HG03039 (cell line): Measurements from ENCODE around the gene KAZN.
"Not testable (repeated sequence)": the region's sequence is repeated elsewhere in the genome, so short reads cannot be mapped to it uniquely, and the experiment has no call there.

Experiments
- ATAC-seq: cut with Tn5 transposase; IDR thresholded peaks from one replicate; pipeline ENCODE4 v1.9.1; 2021; ENCODE audit warnings: mild to moderate bottlenecking, moderate library complexity; ENCODE audit not compliant: unreplicated experiment

The KAZN gene

DNA sequence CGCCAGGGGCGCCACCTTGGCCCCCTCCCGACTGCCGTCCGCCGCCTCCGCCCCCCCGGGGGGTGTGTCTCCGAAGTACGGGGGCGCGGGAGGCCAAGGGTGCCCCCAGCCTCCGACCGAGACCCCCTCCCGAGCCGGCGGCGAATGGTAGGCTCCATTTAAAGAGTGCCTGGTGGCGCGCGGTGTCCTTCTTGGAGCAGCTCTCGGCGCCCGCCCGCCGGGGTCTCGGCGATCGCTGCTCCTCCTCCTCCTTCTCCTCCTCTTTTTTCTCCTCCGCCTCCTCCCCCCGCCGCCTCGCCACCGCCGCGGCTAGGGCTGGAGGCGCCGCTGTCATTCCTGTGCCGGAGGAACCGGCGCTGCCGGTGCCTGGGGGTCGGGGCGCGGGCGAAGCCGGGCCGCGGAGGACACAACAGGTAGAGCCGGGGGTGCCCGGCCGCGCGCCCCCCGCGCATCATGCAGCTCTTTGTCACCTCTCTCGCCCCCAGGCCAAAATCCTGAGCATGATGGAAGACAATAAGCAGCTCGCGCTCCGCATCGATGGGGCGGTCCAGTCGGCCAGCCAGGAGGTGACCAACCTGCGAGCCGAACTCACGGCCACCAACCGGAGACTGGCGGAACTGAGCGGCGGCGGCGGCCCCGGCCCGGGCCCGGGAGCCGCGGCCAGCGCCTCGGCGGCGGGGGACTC lies at the start of gene KAZN:
Gene KAZN, plus strand, starts transcription at position 188 of the 685 bp plus-strand sequence.
- ATAC-seq: no peak

DNA sequence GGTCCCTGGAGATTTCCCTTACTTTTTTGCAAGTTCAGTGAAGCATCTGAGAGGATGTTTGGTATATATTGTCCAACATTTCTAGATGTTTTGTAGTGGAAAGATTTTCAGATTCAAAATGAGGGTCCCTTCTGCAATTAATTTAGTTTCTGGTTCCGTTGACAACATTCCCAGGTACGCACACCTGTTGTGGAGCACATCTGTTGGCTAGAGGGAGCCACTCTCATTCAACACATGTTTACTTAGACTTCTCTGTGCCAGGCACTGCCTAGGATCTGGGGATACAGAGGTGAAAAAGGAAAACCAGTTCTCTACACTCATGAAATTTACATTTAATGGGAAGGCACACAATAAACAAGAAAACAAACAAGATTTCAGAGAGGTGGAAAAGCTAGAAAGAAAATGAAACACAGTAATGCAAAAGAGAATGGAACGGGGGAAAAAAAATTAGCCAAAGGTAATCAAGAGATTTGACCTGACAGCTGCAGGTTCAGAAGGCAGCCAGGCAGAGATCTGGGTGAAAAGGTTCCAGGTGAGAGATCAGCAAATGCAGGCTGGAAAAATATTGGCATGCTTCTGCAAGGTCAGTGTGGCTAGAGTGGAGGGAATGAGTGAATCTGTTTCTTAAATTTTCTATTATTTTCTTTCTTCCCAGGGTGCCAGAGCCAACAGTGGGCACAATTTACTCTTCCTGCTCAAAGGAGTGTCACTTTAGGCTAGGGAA lies 48.4 kb upstream of the KAZN start:
- no peak for ATAC-seq

DNA sequence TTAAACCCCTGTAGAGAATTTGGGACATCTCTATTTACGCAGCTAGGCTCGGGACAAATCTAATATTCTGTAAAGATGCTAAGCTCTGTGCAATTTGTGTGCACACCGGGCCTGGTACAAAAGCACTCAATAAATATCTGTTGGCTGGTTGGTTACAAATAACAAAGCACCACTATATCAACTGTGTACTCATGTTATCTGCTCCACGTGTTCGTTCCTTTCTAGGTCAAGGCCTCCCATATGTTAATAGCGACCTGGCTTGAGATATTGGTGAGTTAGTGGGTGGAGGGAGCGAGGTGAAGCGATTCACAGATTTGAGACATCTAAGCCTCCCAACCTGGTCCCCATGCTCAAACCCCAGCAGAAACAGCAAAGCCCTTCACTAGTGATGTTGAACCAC lies 47.1 kb upstream of the KAZN start:
- no peak for ATAC-seq

DNA sequence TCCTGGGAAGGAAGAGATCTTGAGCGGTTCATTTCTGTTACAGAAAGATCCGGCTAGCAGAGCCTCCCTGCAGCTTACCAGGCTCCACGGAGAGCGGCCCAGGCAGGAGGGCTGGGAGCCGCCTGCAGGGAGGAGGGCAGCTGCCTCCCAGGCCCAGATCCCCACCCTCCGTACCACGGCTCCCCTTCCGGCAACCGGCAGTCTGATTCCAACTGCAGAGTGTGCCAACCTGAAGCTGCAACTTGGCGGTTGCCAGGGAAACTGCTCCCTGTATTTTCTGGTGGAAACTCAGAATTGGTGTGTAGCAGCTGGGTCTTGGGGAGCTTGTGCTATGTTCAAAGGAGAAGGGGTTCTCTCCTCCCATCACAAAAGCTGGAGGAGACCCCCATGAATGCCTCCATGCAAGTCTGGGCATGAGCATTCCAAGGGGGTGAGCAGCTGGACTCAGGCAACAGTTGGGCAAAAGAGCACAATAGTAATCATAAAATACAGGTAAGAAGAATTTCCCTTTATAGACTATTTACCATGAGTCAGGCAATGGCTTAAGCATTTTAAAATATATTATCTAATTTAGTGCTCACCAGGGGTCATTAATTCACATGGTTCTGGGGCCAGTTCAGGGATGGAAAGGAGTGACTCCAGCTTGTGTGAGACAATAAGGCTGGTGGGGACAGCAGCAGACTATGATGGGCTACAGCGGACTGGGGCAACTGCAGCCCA lies 46.1 kb upstream of the KAZN start:
- no peak for ATAC-seq

DNA sequence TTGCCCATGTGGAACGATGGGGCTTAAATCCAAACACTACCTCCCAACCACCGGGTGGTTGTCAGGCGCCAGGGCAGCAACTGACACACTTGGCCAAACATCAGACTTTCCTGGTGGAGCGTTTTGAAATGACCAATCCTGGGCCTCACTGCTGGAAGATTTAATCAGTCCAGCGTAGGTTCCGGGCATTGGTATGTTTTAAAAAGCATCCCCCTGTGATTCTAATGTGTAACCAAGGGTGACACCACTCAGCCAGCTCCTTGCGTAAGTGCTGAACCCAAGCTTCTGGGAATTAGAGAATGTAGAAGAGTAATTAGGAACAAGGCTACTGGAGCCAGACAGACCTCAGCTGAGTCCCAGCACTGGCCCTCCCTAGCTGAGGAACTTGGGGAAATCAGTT lies 44.8 kb upstream of the KAZN start:
- ATAC-seq: no peak

DNA sequence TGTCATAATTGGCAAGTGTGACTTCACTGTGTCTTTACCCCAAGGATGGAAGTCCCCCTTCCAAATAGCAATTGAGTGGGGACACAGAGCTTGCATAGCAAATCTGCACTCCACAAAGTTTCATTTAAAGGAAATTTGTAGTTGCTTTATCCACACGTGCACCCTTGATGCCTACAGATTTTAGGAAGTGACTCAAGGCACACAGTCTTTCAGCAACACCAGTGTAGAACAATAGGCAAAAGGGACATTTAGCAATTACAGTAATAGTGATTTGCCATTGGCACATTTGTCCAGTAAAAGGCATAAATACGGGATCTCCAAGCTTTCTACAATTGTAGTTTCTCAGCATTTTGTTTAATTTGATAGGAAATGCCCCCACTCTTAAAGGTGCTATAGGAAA lies 43.4 kb upstream of the KAZN start:
- no peak for ATAC-seq

DNA sequence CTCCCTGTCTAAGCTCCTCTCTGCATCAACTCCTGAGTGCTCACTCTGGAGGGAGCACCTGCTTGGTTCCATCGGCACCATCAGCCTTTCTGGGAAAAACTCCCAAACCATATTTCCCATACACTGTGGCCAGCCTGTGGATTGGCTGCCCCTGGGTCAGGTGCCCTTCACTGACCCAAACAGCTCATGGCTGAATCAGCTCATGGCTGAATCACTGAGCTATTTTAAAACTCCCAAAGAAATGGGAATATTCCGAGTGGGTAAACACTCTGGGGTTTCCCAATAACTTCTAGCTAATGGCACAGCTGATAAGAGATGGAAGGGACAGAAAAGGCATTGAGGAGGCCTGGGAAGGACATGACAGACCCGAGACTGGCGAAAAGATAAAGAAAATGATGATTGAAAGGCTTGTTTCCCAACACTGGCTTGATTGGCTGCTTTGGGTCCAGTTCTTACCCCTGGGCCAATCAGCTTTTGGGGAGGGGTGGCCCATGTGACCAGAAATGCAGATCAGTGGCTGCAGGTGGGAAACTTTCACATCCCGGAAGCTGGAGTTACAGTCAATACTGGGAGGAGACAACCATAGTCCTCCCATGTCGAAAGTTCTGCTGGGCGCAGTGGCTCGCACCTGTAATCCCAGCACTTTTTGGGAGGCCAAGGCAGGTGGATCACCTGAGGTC lies 37.3 kb upstream of the KAZN start:
- no peak for ATAC-seq

DNA sequence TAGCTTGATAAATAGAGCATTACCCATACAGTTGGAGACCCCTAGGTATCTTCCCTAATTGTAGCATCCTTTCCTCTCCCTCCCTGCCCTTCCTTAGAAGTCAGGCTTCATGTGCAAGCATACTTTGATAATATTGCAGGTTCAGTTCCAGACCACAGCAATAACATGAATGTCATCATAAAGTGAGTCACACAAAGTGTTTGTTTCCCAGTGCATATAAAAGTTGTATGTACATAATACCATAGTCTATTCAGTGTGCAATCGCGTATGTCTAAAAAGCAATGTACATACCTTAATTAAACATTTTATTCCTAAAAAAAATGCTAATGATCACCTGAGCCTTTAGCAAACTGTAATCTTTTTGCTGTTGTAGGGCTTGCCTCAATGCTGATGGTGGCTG lies 33.4 kb upstream of the KAZN start:
- ATAC-seq: no peak

DNA sequence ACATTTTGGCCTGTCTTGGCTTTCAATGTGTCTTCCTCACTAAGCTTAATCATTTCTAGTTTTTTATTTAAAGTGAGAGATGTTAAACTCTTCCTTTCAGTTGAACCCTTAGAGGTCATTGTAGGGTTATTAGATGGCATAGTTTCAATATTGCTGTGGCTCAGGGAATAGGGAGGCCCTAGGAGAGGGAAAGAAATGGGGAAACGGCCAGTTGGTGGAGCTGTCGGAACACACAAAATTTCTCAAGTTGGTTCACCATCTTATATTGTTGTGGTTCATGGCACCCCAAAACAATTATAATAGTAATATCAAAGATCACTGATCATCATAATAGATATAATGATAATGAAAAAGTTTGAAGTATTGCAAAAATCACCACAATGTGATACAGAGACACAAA lies 31.4 kb upstream of the KAZN start:
- ATAC-seq: no peak

DNA sequence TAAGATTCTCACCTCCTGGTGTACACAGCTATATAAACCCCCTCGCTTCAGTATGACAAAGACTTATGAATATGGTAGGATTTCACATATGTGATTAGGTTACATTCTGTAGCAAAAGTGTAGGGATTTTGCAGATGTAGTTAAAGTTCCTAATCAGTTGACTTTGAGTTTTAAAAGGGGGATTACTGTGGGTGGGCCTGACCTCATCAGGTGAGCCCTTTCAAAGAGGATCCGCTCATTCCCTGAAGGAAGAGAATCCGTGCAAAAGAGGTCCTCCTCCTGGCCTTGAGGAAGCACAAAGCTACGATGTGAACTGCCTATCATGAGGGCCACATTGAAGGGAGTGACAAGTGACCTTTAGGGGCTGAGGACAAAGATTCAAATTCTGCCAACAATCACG lies 30.6 kb upstream of the KAZN start:
- no peak for ATAC-seq

DNA sequence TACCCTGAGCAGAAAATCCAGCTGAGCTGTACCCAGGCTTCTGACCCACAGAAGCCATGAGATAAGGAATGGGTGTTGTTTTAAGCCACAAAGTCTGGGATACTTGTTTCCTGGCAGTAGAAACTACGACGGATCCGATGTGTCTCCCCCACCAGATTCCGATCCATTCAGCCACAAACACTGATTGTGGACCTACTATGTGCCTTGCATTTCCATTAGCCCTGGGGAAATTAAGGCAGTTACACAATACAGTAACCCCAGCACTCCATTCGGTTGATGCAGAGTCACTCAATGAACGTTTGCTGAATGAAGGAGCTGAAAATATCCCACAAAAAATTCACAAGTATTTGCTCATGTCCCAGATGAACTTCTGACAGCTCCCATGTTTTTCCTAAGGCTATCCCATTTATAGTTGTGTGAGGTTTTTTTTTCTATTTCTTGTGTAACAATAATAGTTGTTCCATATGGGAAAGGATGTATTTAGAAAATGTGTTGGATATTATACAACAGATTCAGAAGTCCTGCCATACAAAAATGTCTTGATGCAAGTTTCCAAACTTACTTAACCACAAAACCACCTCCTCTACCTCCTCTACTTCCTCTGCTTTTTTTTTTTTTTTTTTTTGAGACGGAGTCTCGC lies 29.6 kb upstream of the KAZN start:
- ATAC-seq: no peak

DNA sequence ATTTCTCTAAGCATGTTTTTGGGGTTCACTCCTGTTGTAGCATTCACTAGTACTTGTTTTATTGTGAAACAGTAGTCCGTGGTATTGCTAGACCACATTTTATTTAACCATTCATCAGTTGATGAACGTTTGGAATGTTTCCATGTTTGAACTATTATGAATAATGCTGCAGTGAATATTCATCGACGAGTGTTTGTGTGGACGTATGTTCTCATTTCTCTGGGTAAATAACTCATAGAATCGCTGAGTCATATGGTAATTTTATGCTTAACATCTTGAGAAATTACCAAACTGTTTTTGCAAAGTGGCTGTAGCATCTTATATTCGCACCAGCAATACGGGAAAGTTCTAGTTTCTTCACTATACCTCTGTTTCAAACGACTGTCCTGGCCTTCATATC lies 28.0 kb upstream of the KAZN start:
- ATAC-seq: no peak

DNA sequence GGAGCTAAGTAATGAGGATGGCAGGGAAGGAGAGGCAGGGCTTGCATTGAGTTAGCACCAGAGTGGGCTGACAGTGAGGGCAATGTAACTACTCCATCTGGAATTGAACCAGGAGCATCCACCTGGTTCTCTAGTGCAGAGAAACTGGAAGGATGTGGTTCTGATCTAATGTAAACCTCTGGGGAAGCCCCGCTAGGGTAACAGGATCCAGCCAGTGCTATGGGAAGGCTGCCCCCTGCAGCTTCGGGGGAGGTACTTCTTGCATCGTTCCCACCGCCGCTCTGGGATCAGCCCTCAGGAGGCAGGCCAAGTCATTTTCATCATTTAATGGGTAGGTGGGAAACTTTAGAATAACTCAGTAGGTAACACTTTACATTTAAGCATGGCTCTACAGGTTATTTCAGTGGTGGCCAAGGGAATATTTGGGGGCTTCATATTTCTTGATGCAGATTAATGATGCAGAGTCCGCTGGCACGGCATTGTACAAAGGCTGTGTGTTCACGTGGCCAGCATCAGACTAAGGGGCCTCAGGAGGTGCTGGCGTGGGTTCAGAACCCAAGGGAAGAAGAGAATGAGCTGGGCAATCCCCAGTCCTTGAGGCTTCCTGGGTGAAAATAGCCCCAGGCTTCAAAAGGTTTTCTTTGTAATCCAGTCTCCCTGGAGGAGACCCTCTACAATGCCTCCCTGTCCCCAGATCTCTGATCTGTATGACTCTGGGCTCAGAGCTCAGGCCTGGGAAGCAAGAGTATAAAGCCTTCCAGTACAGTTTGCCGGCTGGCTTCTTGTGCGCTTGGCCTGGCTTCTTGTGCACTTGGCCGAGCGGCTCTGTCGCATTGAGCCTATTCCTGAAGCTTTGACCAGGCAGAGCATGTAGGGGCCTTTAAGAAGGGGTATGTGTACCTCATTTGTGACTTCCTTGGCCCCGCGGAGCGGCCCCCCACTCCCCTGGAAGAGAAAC lies 26.4 kb upstream of the KAZN start:
- ATAC-seq: no peak

DNA sequence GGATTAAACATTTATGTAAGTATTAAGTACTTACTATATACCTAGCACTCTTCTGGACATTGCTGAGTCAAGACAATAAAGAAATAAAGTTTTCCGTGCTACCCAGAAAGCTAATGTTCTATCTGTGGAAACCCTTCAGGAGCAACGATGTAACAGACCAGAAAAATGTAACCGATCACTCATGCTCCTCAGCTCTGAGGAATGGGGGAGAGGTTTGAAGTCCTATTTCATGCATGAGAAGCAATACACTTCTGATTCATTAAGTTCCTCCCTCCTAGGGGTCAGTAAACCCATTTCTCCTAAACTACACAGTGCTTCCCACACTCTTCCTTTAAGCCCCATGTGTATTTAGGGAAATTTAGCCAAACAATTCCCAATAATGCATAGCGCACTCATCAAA lies 25.6 kb upstream of the KAZN start:
- ATAC-seq: no peak

DNA sequence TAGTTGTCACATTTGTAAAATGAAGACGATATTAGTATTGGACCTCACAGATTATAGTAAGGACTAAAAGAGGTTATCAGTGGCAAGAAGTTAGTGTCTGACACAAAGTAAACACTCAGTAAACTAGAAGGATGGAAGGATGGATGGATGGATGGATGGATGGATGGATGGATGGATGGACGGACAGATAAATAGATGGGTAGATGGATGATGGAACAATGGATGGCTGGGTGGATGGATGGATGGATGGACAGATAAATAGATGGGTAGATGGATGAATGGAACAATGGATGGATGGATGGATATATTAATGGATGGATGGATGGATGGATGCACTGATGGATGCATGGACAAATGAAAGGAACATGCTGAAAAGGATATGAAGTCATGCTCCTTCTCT lies 22.3 kb upstream of the KAZN start:
- no peak for ATAC-seq

DNA sequence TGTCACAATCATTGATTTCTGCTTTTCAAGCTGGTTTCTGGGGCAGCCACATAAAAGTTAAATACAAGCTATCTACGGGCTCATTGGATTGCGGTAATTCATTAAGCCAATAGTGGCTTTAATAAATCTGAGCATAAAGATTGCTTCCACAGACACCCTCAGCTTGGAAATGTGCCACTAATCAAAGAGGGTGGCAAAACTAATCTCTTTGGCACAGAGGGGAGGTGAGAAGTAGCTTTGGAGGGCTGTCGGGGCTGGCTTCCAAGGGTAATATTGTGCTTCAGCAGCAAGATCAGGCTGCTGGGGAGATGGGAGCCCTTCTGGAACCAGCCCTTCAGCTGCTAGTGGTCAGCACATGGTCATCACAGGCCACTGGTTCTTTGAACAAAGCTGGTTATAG lies 21.2 kb upstream of the KAZN start:
- ATAC-seq: no peak

DNA sequence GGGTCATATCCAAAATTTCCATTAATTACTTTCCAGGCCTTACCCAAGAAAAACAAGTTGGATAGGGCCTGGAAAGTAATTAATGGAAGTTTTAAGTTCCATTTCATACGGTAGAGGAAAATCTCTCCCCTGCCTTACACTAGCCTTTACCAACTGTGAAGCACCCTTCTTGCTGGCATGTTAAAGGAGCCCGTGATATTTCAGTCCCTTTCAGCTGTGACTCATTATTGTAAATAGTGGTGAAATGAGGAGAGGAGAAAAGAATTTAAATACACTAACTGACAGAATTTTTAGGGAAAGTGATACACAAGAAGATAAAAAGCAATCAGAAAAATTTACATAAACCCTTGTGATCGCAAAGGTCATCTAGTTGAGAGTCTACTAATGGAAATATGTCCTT lies 20.3 kb upstream of the KAZN start:
- ATAC-seq: no peak

DNA sequence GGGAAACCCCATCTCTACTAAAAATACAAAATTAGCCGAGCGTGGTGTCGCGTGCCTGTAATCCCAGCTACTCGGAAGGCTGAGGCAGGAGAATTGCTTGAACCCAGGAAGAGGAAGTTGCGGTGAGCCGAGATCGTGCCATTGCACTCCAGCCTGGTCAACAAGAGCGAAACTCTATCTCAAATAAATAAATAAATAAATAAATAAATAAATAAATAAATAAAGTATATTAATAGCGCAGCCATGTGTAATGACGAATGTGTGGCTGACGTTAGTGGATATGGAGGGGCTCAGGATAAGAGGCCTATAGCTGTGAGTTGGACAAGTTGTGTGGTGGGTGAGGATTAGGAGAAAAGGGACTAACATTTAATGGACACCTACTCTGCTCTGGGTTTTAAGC lies 18.2 kb upstream of the KAZN start:
- ATAC-seq: not testable (repeated sequence)

DNA sequence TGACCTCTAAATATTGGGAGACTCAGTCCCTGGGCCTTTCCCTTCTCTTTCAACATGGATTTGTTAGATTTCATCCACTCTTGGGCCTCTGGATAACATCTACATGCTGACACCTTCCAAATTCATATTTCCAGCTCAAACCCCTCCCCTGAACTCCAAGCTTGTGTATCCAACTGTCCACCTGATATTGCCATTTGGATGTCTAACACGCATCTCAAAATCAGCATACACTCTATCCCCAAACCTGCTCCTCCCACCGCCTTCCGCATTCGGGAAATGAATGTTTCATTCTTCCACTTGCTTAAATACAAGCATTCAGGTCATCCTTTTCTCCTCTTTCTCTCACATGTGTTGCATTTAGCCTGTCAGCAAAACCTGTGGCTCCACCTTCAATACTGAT lies 17.5 kb upstream of the KAZN start:
- no peak for ATAC-seq

DNA sequence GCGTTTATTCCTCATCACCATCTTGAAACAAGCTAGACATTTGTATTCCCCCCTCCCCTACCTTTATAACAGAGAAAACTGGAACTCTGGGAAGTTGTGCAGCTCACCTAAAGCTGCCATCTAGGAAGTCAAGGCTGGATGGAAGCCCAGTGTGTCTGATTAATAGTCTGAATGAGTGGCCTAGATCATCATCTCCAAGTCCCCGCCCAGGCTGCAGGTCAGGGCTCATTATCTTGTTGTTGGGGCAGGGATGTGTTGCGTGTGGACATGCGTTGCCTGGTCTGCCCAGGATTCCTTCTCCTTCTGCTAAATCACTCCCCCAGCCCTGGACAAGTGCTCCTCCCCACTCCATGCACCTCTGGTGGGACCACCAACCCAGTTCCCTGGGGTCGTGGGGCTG lies 14.7 kb upstream of the KAZN start:
- ATAC-seq: no peak
